Measurements from ENCODE around the gene CYB5D1.

GRCh38 chr17:7831233-7831632, 26.6 kb upstream of the CYB5D1 start:
- TF ChIP-seq, protein P1, sequence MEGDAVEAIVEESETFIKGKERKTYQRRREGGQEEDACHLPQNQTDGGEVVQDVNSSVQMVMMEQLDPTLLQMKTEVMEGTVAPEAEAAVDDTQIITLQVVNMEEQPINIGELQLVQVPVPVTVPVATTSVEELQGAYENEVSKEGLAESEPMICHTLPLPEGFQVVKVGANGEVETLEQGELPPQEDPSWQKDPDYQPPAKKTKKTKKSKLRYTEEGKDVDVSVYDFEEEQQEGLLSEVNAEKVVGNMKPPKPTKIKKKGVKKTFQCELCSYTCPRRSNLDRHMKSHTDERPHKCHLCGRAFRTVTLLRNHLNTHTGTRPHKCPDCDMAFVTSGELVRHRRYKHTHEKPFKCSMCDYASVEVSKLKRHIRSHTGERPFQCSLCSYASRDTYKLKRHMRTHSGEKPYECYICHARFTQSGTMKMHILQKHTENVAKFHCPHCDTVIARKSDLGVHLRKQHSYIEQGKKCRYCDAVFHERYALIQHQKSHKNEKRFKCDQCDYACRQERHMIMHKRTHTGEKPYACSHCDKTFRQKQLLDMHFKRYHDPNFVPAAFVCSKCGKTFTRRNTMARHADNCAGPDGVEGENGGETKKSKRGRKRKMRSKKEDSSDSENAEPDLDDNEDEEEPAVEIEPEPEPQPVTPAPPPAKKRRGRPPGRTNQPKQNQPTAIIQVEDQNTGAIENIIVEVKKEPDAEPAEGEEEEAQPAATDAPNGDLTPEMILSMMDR (conservative IDR thresholded peaks at IDR 0.05 in 1 of 2, IDR thresholded peaks at IDR 0.05 in 1 of 2; ENCODE audit: extremely low read depth in 1 of 2, insufficient read depth in 1 of 2, low read depth in 1 of 2, low read length in 2 of 2) = no peak
- no peak for TF ChIP-seq EZH2 (IDR thresholded peaks at IDR 0.05; ENCODE audit: borderline replicate concordance, low read length)

Data from mammary epithelial cell (primary cell).